Smooth muscle cell (in vitro differentiated cells): ENCODE measurements around the gene TYMP. TPM values are rescaled to one million over a fixed set of nuclear protein-coding genes. Genes with fewer than 3 reads are reported as not detected.

Source experiments
- DNase-seq: peaks from one replicate; lab custom pipeline; 2025; ENCODE audit not compliant: unreplicated experiment; lab: John Stamatoyannopoulos, UW
- H2AFZ ChIP-seq: fragments of 200-600 bp; sonication (generic); 2 replicates; pipeline ENCODE4 v1.6.0; 2016; ENCODE audit warnings: antibody characterized with exemption, low read depth, mild to moderate bottlenecking
- H3F3A ChIP-seq: fragments of 200-600 bp; sonication (generic); 2 replicates; pipeline ENCODE4 v1.6.0; 2017; ENCODE audit warnings: antibody characterized with exemption, low read depth
- H3K27ac ChIP-seq: fragments of 200-600 bp; sonication (generic); 2 replicates; pipeline ENCODE4 v1.5.1; 2016; ENCODE audit warnings: low read depth, mild to moderate bottlenecking
- H3K27me3 ChIP-seq: fragments of 200-600 bp; sonication (generic); 2 replicates; pipeline ENCODE4 v1.6.1; 2016; ENCODE audit warnings: low read depth, mild to moderate bottlenecking
- H3K36me3 ChIP-seq: fragments of 200-600 bp; sonication (generic); 2 replicates; pipeline ENCODE4 v1.5.1; 2016; ENCODE audit warnings: low read depth
- H3K4me1 ChIP-seq: fragments of 200-600 bp; sonication (generic); 2 replicates; pipeline ENCODE4 v1.5.1; 2016; ENCODE audit warnings: low read depth
- H3K4me2 ChIP-seq: fragments of 200-600 bp; sonication (generic); 2 replicates; pipeline ENCODE4 v1.6.0; 2016; ENCODE audit warnings: mild to moderate bottlenecking
- H3K4me3 ChIP-seq: fragments of 200-600 bp; sonication (generic); 2 replicates; pipeline ENCODE4 v1.5.1; 2016; ENCODE audit warnings: mild to moderate bottlenecking
- H3K79me2 ChIP-seq: fragments of 200-600 bp; sonication (generic); 2 replicates; pipeline ENCODE4 v1.6.0; 2016; ENCODE audit warnings: low read depth, mild to moderate bottlenecking
- H3K9ac ChIP-seq: fragments of 200-600 bp; sonication (generic); 2 replicates; pipeline ENCODE4 v1.6.0; 2016; ENCODE audit warnings: low read depth
- H3K9me3 ChIP-seq: fragments of 200-600 bp; sonication (generic); replicated peaks from 2 replicates; pipeline ENCODE4 v1.5.1; 2016; ENCODE audit warnings: low read depth
- H4K20me1 ChIP-seq: fragments of 200-600 bp; sonication (generic); 2 replicates; pipeline ENCODE4 v1.6.0; 2016; ENCODE audit warnings: low read depth
- whole genome bisulfite sequencing: methylation state at CpG from one replicate; pipeline ENCODE4 v1.1.7; 2016; ENCODE audit warnings: low lambda C conversion rate; 5-methylcytosine and 5-hydroxymethylcytosine counted together
- polyA plus RNA-seq: library from polyadenylated mRNA; unstranded; fragments of >200 nt; fragmentation: Nextera tagmentation; extraction: Ambion mirVana; gene quantifications from 2 replicates; pipeline ENCODE4 v1.2.1, GENCODE V29; 2016
- total RNA-seq: library from RNA; depleted of rRNA; stranded (reverse); fragments of >200 nt; gene quantifications from 2 replicates; pipeline ENCODE4 v1.2.3, GENCODE V29; 2014
- TF ChIP-seq, protein P1 (sequence below): fragments of 200-600 bp; sonication (generic); IDR thresholded peaks from 2 replicates; pipeline ENCODE4 v1.5.1; 2017; ENCODE audit warnings: borderline replicate concordance, mild to moderate bottlenecking, antibody characterized with exemption; ENCODE audit not compliant: insufficient read depth, poor library complexity, severe bottlenecking

Gene TYMP
- total and polyA plus RNA-seq, 2 experiments from 2014 or later = 87.4 to 287 TPM

DNA sequence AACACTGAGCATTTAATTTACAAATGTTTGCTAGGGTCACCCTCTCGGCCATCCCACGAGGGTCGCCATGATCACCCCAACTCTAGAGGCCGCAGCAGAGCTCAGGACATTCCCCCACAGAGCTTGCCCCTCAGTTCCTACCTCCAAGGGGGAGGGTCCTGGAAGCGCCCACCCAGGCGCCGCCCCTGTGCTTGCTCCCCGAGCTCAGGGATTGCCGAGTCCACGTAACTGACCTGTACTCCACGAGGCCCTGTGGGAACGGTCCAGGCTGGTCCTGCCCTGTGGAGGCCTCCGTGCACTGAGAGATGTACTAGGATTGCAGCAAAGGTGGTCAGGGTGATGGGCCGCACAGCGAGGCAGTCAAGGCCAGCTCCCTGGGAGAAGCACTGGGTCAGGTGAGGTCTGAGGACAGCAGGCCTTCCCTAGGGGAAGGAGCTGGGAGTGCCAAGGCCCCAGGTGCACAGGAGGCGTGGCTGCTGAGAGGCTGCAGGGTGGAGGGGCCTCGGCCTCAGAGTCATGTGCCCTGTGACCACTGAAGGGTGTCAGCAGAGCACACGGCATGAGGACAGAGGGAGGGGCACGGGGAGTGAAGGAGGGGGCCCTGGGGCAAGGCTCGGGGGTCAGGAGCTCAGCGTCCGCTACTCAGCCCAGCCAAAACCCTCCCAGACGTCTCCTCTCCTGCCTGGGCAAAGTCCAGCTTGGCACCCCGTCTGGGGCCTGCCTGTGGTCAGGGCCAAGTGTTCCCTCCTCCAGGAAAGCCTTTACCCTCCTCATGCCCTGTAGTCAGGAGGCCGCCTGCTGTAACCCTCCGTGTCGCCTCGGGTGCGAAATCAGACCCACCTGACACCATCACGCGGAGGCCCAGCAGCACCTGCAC, 45.6 kb downstream of the TYMP start:
- no peak overlapping the region for H2AFZ ChIP-seq
- H3K9ac ChIP-seq = no peak overlapping the region
- H3K4me2 ChIP-seq = no peak overlapping the region
- DNase-seq = no peak
- WGBS = 93% methylated on average over 25 of the region's 31 CpGs
- H3F3A ChIP-seq = peaks cover 5% of the 10 kb centered on the region
- H4K20me1 ChIP-seq = no peaks in the 10 kb centered on the region
- no peak overlapping the region for H3K27ac ChIP-seq
- no peak overlapping the region for H3K4me3 ChIP-seq
- TF ChIP-seq, protein P1, sequence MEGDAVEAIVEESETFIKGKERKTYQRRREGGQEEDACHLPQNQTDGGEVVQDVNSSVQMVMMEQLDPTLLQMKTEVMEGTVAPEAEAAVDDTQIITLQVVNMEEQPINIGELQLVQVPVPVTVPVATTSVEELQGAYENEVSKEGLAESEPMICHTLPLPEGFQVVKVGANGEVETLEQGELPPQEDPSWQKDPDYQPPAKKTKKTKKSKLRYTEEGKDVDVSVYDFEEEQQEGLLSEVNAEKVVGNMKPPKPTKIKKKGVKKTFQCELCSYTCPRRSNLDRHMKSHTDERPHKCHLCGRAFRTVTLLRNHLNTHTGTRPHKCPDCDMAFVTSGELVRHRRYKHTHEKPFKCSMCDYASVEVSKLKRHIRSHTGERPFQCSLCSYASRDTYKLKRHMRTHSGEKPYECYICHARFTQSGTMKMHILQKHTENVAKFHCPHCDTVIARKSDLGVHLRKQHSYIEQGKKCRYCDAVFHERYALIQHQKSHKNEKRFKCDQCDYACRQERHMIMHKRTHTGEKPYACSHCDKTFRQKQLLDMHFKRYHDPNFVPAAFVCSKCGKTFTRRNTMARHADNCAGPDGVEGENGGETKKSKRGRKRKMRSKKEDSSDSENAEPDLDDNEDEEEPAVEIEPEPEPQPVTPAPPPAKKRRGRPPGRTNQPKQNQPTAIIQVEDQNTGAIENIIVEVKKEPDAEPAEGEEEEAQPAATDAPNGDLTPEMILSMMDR = no peak
- H3K27me3 ChIP-seq = no peaks in the 10 kb centered on the region
- H3K9me3 ChIP-seq = no peaks in the 10 kb centered on the region
- H3K4me1 ChIP-seq = peaks cover 3% of the 10 kb centered on the region
- H3K36me3 ChIP-seq = no peaks in the 10 kb centered on the region
- peaks cover 5% of the 10 kb centered on the region for H3K79me2 ChIP-seq

GRCh38 chr22:50483556-50483955, 46.3 kb downstream of the TYMP start:
- TF ChIP-seq, protein P1 = no peak
- Histone ChIP-seq H2AFZ (no peak overlapping the region), H3K36me3 (no peaks in the 10 kb centered on the region), H3K27me3 (no peaks in the 10 kb centered on the region), H3K4me3 (no peak overlapping the region), H3K79me2 (peaks cover 5% of the 10 kb centered on the region), H3K4me1 (peaks cover 3% of the 10 kb centered on the region), H3K27ac (no peak overlapping the region), H3K9me3 (no peaks in the 10 kb centered on the region), H4K20me1 (no peaks in the 10 kb centered on the region), H3K4me2 (no peak overlapping the region), H3K9ac (no peak overlapping the region), H3F3A (peaks cover 5% of the 10 kb centered on the region)
- WGBS = 99% methylated on average over 8 of the region's 8 CpGs
- DNase-seq = no peak

DNA sequence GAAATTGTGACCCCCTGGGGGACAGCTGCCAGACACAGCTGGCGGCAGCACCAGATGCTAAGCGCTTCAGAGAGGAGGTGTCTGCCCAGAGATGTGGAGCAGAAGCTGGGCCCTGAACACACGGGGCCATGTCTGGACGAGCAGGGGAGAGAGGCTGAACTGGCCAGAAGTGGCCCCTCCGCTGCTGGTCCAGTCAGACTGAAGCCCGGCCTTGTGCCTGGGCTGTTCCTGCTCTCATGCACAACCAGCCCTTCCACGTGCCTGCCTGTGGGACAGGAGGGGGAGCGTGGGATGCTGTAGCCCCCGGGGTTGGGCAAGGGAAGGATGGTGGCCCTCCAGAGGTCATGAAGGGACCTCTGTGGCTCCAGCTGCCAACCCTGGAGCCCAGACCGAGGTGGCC, 46.7 kb downstream of the TYMP start:
- H3K4me2 ChIP-seq = peak overlapping the region; percentile 88
- H3K27ac ChIP-seq = no peak overlapping the region
- no peak overlapping the region for H2AFZ ChIP-seq
- no peaks in the 10 kb centered on the region for H3K27me3 ChIP-seq
- TF ChIP-seq, protein P1 = no peak
- H3K9ac ChIP-seq = no peak overlapping the region
- H3K36me3 ChIP-seq = no peaks in the 10 kb centered on the region
- no peak overlapping the region for H3K4me3 ChIP-seq
- no peaks in the 10 kb centered on the region for H4K20me1 ChIP-seq
- H3K4me1 ChIP-seq = peaks cover 3% of the 10 kb centered on the region
- no peaks in the 10 kb centered on the region for H3K9me3 ChIP-seq
- H3K79me2 ChIP-seq = peaks cover 5% of the 10 kb centered on the region
- DNase-seq = no peak
- H3F3A ChIP-seq = peaks cover 5% of the 10 kb centered on the region
- WGBS = 94% methylated on average over 10 of the region's 10 CpGs
